ACC112 (cell line): ENCODE measurements around the gene ZNF263.

Experiments used
- H2AFZ ChIP-seq: fragments of 200-600 bp; sonication (generic); one replicate; pipeline ENCODE4 v1.6.0; 2017; ENCODE audit warnings: antibody characterized with exemption, low read length; ENCODE audit not compliant: unreplicated experiment
- H3K27ac ChIP-seq: fragments of 200-600 bp; sonication (generic); 2 replicates; pipeline ENCODE4 v1.5.1; 2014; ENCODE audit warnings: low read depth, mild to moderate bottlenecking, antibody characterized with exemption, low read length, moderate library complexity
- H3K27me3 ChIP-seq: fragments of 200-600 bp; sonication (generic); 2 replicates; pipeline ENCODE4 v1.6.1; 2014; ENCODE audit warnings: mild to moderate bottlenecking, antibody characterized with exemption, low read length, moderate library complexity, mixed read lengths; ENCODE audit not compliant: insufficient read depth
- H3K36me3 ChIP-seq: fragments of 200-600 bp; sonication (generic); 2 replicates; pipeline ENCODE4 v1.6.1; 2016; ENCODE audit warnings: mild to moderate bottlenecking, antibody characterized with exemption, low read length, moderate library complexity, mixed read lengths; ENCODE audit not compliant: insufficient read depth
- H3K4me1 ChIP-seq: fragments of 200-600 bp; sonication (generic); one replicate; pipeline ENCODE4 v1.6.1; 2016; ENCODE audit warnings: low read length, mixed read lengths; ENCODE audit not compliant: insufficient read depth, unreplicated experiment, control insufficient read depth
- H3K4me3 ChIP-seq: fragments of 200-600 bp; sonication (generic); 2 replicates; pipeline ENCODE4 v1.5.1; 2014; ENCODE audit warnings: mild to moderate bottlenecking, low read depth, low read length
- H3K79me2 ChIP-seq: fragments of 200-600 bp; sonication (generic); one replicate; pipeline ENCODE4 v1.6.0; 2016; ENCODE audit warnings: low read length; ENCODE audit not compliant: control insufficient read depth, unreplicated experiment, insufficient read depth

The ZNF263 gene

DNA sequence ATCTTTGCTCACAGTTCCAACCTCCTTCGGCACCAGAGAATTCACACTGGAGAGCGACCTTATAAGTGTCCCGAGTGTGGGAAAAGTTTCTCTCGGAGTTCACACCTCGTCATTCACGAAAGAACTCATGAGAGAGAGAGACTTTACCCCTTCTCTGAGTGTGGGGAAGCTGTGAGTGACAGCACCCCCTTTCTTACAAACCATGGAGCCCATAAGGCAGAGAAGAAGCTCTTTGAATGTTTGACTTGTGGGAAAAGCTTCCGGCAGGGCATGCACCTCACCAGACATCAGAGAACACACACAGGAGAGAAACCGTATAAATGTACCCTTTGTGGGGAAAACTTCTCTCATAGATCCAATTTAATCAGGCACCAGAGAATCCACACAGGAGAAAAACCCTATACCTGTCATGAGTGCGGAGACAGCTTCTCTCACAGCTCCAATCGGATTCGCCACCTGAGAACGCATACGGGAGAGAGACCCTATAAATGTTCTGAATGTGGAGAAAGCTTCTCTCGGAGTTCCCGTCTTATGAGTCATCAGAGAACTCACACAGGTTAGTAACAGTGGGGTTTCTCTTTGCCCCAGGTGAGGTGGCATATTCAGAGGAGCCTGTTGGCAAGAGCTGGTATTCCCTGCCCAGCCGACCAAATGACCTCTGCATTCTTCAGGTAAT lies 6.8 kb downstream of the ZNF263 start:
- no peak overlapping the region for H3K27ac ChIP-seq
- H3K4me1 ChIP-seq: peaks cover 3% of the 10 kb centered on the region
- peaks cover 45% of the 10 kb centered on the region for H3K79me2 ChIP-seq
- no peaks in the 10 kb centered on the region for H3K27me3 ChIP-seq
- no peak overlapping the region for H2AFZ ChIP-seq
- H3K36me3 ChIP-seq: peaks cover 82% of the 10 kb centered on the region
- no peak overlapping the region for H3K4me3 ChIP-seq

DNA sequence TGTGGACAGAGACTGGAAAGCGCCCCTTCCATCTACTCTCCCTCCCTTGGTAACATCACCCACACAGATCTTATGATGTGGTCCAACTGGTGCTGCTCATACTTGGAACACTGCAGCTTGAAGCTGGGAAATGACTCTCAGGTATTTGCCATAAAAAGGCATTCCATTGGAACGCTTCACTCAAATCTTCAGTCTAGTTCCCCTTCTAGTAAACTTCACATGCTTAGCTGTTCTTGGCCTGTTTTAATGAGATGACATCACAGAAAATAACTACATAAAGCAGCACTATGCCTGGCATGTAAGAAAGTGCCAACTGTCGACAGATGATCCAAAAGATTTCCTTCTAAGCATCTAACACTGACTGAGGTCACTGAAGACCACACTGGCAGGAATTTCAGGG lies 9.3 kb downstream of the ZNF263 start:
- H3K79me2 ChIP-seq: peaks cover 24% of the 10 kb centered on the region

DNA sequence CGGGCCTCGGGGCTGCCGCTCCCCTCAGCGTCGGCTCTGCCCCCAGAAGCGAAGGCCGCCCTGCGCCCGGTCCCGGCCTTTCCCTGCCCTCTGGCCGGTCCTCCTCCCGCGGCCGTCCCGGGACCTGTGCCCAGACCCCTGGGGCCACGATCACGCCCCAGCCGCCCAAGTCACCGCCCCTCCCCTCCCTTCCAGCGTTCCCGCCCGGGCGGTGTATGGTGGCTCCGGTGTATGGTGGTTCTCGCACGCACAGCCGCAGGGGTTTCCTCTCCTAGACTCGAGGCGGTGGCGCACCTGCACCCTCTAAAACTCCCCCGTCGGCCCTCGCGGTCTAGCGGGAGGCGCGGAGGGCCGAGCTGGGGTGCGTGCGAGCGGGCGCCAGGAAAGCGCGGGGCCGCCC lies 11.9 kb downstream of the ZNF263 start:
- Histone ChIP-seq H3K4me1 (no peaks in the 10 kb centered on the region), H3K36me3 (peaks cover 72% of the 10 kb centered on the region), H3K27ac (no peak overlapping the region), H3K27me3 (no peaks in the 10 kb centered on the region), H3K79me2 (peaks cover 9% of the 10 kb centered on the region), H3K4me3 (no peak overlapping the region), H2AFZ (no peak overlapping the region)

More for the DNA sequence above, 9.3 kb downstream of the ZNF263 start:
- Histone ChIP-seq H2AFZ (no peak overlapping the region), H3K27ac (no peak overlapping the region), H3K36me3 (peaks cover 77% of the 10 kb centered on the region), H3K4me3 (no peak overlapping the region), H3K4me1 (no peaks in the 10 kb centered on the region), H3K27me3 (no peaks in the 10 kb centered on the region)

DNA sequence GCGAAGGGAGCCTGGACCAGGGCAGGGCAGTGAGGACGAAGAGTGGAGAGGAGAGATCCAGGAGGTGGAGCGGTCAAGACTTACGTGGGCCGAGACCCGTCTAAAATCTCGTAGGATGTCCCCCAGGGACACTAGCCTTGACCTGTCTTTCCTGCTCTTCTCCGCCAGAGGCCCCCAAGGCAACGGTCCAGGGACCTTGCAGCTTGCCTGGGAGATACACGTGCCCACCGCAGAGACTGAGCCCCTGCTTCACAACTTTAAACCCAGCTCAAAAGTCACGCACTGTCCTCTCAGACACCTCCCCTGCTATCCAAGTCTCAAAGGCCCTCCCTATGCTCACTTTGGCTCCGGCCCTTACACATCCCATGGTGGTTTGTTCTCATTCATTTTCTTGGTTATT lies 12.5 kb downstream of the ZNF263 start:
- no peak overlapping the region for H3K27ac ChIP-seq
- H3K27me3 ChIP-seq: no peaks in the 10 kb centered on the region
- H3K4me3 ChIP-seq: no peak overlapping the region
- peaks cover 4% of the 10 kb centered on the region for H3K79me2 ChIP-seq
- peaks cover 72% of the 10 kb centered on the region for H3K36me3 ChIP-seq
- H3K4me1 ChIP-seq: no peaks in the 10 kb centered on the region
- H2AFZ ChIP-seq: no peak overlapping the region

DNA sequence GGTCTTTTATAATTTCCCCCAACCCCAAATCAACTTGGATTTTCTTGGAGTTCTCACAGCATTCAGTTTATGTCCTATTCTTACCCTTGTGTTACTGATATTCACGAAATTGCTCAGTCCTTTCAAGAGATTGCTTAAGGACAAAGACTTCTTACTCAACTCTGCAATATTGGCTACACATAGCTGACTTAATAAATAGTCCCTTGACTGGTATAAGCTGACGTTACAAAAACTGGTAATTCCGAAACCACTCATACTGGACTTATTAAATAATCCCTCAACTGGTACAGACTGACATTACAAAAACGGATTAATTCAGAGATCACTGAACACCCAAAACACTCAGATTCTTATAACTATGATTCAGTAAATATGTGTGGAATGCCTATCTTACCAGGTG lies 21.1 kb downstream of the ZNF263 start:
- H3K27me3 ChIP-seq: no peaks in the 10 kb centered on the region
- H3K36me3 ChIP-seq: peaks cover 73% of the 10 kb centered on the region
- H3K79me2 ChIP-seq: peaks cover 50% of the 10 kb centered on the region
- H3K4me3 ChIP-seq: peak overlapping the region; percentile 86
- peak overlapping the region; percentile 90 for H3K27ac ChIP-seq
- peak overlapping the region; percentile 94 for H2AFZ ChIP-seq
- no peaks in the 10 kb centered on the region for H3K4me1 ChIP-seq

DNA sequence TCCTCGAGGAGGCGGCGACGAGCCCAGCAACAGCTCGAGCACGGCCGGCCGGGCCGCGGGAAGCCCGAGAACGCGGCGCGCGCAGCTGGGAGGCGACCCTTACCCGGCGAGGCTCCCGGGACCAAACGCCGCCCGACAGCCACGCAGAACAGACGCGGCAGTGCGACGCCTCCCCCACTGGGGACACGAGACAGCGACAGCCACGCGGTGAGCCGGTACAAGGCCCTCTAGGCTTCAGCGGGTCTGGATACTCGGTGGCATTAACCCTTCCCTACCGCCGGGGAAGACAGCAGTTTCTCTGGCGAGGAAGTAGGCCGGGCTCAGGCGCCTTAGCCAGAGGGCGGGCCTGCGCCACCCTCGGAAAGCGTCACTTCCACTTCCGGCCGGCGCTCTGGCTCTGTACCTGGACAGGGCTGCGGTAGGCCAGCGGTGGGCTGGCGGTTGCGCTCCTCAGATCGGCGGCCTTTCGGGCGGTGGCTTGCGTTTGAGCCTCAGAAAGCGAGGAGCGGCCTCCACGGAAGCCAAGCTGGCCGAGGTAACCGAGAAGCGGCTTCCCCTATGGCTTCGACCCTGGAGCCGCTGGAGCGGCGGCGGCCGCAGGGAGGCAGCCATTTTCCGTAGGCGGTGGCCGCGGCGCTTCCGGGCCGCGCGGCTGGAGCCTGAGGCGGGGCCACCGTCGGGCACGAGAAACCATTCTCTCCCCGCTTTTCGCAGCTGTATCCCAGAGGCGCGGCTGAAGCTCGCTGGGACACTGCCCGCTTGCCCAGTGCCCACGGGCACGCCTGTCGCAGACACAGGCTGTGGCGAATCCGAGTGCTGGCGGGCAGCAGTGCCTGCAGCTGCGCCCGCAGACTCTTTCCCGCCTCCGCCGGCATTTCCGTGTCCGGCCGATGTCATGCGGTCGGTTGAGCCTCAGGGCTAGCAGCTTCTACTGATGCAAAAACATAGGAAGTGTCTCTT lies 22.1 kb downstream of the ZNF263 start, which contains the start of the genes TIGD7 and ZNF75A:
TIGD7 (minus strand) TSS at position 322 of the 960 bp plus-strand sequence. CDS start 4,816 bp downstream, outside the sequence.
ZNF75A (plus strand) TSS at position 389 of the 960 bp plus-strand sequence. CDS start 2,932 bp downstream, outside the sequence.
- H3K4me3 ChIP-seq: peak within 1 kb of the TSS; percentile 86
- H3K79me2 ChIP-seq: peaks cover 50% of the 10 kb centered on the region
- H3K4me1 ChIP-seq: no peaks in the 10 kb centered on the region
- no peaks in the 10 kb centered on the region for H3K27me3 ChIP-seq
- H2AFZ ChIP-seq: peak within 1 kb of the TSS; percentile 94
- H3K27ac ChIP-seq: peak within 1 kb of the TSS; percentile 90
- peaks cover 73% of the 10 kb centered on the region for H3K36me3 ChIP-seq

DNA sequence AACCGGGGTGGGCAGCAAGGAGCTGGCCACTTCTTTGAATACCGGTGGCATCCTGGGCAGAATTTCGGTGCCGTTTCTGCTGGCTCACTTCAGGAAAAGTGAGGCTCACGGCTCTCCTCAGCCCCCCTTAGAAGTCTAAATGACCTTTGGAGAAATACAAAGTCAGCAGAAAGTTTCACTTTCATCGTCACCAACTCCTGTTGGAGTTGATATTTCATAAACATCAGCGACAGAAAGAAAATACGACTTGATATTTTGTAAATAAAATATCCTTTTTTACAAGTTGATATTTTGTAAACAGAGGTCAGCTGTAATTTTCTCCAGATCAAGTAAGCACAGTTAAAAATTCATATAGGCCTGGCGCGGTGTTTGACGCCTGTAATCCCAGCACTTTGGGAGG lies 22.8 kb downstream of the ZNF263 start:
- Histone ChIP-seq H3K79me2 (peaks cover 50% of the 10 kb centered on the region), H2AFZ (peak overlapping the region; percentile 94), H3K36me3 (peaks cover 72% of the 10 kb centered on the region), H3K27me3 (no peaks in the 10 kb centered on the region), H3K4me3 (peak overlapping the region; percentile 86), H3K4me1 (no peaks in the 10 kb centered on the region), H3K27ac (peak overlapping the region; percentile 90)

DNA sequence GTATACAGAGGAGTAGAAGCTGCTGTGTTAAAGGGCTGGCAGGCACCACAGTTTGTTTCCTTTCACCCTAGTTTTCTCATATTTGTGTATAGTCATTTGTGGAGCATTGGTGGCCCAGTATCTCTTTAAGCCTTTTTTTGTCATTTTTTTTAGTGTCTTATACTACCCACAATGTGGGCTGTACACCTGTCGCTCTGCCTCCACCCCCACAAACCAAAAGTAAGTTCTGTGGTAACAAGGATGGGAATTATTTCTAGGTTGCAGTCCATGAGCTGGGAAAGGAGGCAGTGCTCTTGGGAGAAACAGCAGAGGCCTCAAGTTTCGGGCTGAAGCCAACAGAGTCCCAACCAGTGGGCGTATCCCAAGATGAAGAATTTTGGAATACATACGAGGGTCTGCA lies 28.2 kb downstream of the ZNF263 start:
- Histone ChIP-seq H3K36me3 (peaks cover 96% of the 10 kb centered on the region), H3K27ac (no peak overlapping the region), H2AFZ (no peak overlapping the region), H3K79me2 (peaks cover 23% of the 10 kb centered on the region), H3K4me1 (no peaks in the 10 kb centered on the region), H3K27me3 (no peaks in the 10 kb centered on the region), H3K4me3 (no peak overlapping the region)

DNA sequence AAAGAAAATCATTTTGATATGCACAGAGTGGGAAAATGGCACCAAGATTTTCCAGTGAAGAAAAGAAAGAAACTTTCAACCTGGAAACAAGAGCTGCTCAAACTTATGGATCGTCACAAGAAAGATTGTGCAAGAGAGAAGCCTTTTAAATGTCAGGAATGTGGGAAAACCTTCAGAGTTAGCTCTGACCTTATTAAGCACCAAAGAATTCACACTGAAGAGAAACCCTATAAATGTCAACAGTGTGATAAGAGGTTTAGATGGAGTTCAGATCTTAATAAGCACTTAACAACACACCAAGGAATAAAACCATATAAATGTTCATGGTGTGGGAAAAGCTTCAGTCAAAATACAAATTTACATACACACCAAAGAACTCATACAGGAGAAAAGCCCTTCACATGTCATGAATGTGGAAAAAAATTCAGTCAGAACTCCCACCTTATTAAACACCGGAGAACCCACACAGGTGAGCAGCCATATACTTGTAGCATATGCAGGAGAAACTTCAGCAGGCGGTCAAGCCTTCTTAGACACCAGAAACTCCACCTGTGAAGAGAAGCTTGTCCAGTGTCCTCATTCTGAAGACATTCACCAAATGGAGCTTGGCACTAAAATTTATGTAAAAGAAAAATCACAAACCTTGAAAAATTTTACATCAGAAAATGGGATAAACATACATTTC lies 34.2 kb downstream of the ZNF263 start:
- Histone ChIP-seq H2AFZ (no peak overlapping the region), H3K4me3 (no peak overlapping the region), H3K27ac (no peak overlapping the region), H3K36me3 (peaks cover 65% of the 10 kb centered on the region), H3K4me1 (no peaks in the 10 kb centered on the region), H3K79me2 (no peaks in the 10 kb centered on the region), H3K27me3 (no peaks in the 10 kb centered on the region)

DNA sequence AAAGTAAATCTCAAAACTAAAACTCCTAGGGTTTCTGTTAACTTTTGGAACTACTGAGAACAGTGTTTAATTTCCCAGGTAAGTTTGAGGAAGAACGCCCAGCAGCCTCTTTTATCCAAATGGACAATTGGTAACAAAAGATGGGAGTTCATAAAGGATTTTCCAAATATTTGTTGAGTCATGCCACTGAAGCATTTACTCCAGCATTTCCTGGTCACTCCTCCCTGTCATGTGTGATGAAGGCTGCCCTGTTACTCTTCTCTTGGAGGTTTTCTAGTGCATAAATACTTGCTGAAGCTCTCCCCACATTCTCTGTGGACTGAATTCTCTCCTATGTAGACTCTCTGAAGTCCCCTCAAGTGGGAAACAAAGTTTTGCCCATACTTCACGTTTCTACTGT lies 38.5 kb downstream of the ZNF263 start:
- Histone ChIP-seq H3K4me1 (no peaks in the 10 kb centered on the region), H3K79me2 (no peaks in the 10 kb centered on the region), H3K27ac (no peak overlapping the region), H2AFZ (no peak overlapping the region), H3K4me3 (no peak overlapping the region), H3K27me3 (peaks cover 4% of the 10 kb centered on the region; the same call in 1 of the 2 replicates), H3K36me3 (peaks cover 24% of the 10 kb centered on the region)
